ENCODE results near the gene GATD1. TPM values are rescaled to one million over a fixed set of nuclear protein-coding genes. Genes with fewer than 3 reads are reported as not detected.

The GATD1 gene
- total and polyA plus RNA-seq, 10 of the 15 experiments (the other 5 are each of a cell fraction or from before 2014, with no cell fraction given), result 1.2 to 92.6 (median 22.3) TPM

DNA sequence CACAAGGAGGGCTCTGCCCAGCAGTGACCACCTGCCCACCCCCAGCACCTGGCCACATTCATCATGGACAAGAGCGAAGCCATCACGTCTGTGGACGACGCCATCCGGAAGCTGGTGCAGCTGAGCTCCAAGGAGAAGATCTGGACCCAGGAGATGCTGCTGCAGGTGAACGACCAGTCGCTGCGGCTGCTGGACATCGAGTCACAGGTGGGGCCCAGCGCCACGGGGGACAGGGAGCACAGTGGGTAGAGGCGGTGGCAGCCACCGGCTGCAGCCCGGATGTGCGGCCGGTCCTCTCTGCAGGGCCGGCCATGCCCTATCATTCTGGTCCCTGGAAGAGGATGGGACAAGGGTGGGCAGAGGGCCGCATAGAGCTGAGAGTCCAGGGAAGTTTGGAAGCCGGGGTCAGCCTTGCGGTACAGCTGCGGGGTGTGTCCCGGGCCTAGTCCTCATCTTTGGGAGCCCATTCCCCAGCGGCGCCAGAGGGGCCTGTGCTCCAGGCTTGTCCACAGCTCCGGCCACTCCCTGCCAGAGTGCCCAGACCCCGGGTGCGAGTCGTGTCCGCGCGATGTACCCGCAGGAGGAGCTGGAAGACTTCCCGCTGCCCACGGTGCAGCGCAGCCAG is 57.2 kb downstream of the GATD1 start:
- RAD21 ChIA-PET (ENCODE audit: unreplicated experiment), result interaction anchor here (6.3 kb wide), 1 partner anchor 25 kb away, joined by 112 read pairs; the partner anchor contains the start of genes DEAF1 and TMEM80
- FAIRE-seq (no peak), ATAC-seq (no peak), DNase-seq (ENCODE audit: low read depth, low spot score) (no peak)
- SMC1A ChIA-PET (ENCODE audit: uncharacterized antibody, unreplicated experiment), result interaction anchor here (2.7 kb wide), 1 partner anchor 23 kb away, joined by 30 read pairs; the partner anchor contains the start of gene TMEM80
- no peak overlapping the region for H3K9ac ChIP-seq (ENCODE audit: control insufficient read depth, insufficient read depth, low read length)
- TF ChIP-seq, protein P1, sequence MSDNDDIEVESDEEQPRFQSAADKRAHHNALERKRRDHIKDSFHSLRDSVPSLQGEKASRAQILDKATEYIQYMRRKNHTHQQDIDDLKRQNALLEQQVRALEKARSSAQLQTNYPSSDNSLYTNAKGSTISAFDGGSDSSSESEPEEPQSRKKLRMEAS (IDR thresholded peaks at IDR 0.05; ENCODE audit: low read depth, low read length), result no peak
- 82% methylated on average over 35 of the region's 35 CpGs for WGBS (ENCODE audit: insufficient coverage, insufficient replicate concordance, low lambda C conversion rate, missing lambda C conversion rate)
- H3K36me3 ChIP-seq (ENCODE audit: control insufficient read depth in 2 of 2, insufficient read depth in 2 of 2, low read length in 1 of 2), result no peaks in the 10 kb centered on the region
- intact Hi-C loops (cut with micrococcal nuclease; ENCODE audit: unreplicated experiment), result loop anchor here (2.0 to 5.0 kb wide), 2 partner anchors 23 to 103 kb away; partner anchors contain the start of gene IRF7
- POLR2A ChIA-PET, result interaction anchor here (8.2 kb wide), 1 partner anchor 25 kb away, joined by 72 read pairs; the partner anchor contains the start of genes DEAF1 and TMEM80
- no peaks in the 10 kb centered on the region for H3K79me2 ChIP-seq (ENCODE audit: control insufficient read depth, insufficient read depth, low read length)
- H3K4me3 ChIP-seq, result no peak overlapping the region; the same call in 1 of the 2 replicates
- peaks cover 12% of the 10 kb centered on the region for H3K4me1 ChIP-seq (ENCODE audit: control insufficient read depth, insufficient read depth, low read length)
- no peak overlapping the region for H3K27ac ChIP-seq (ENCODE audit: control insufficient read depth, insufficient read depth)
- no TSS peak for BruUV-seq (replicated peaks)
- in situ Hi-C loops (cut with MboI), result loop anchor here (10.0 kb wide), 1 partner anchor 55 kb away; no protein-coding TSS in a partner anchor
- no peaks in the 10 kb centered on the region for H4K20me1 ChIP-seq (ENCODE audit: control insufficient read depth, insufficient read depth)
- H3K4me2 ChIP-seq (ENCODE audit: control insufficient read depth, insufficient read depth), result peak overlapping the region; percentile 74; the same call in 1 of the 2 replicates
- 0 out of 4 replicates have a peak, but pooled peaks cover 0 to 3% of the 10 kb centered on the region in 2 experiments for H3K27me3 ChIP-seq (replicated peaks in 1 of 2; ENCODE audit: control insufficient read depth in 2 of 2, insufficient read depth in 2 of 2, low read length in 1 of 2)
- CTCF ChIA-PET, result interaction anchor here (8.6 kb wide), 1 partner anchor 24 kb away, joined by 127 read pairs; the partner anchor contains the start of genes DEAF1 and TMEM80
- no peaks in the 10 kb centered on the region; the same call in 2 of the 3 replicates for H3K9me3 ChIP-seq (replicated peaks; ENCODE audit: control insufficient read depth, insufficient read depth, low read length)
- H2AFZ ChIP-seq (ENCODE audit: control insufficient read depth, low read depth, low read length), result peak overlapping the region; percentile 64

DNA sequence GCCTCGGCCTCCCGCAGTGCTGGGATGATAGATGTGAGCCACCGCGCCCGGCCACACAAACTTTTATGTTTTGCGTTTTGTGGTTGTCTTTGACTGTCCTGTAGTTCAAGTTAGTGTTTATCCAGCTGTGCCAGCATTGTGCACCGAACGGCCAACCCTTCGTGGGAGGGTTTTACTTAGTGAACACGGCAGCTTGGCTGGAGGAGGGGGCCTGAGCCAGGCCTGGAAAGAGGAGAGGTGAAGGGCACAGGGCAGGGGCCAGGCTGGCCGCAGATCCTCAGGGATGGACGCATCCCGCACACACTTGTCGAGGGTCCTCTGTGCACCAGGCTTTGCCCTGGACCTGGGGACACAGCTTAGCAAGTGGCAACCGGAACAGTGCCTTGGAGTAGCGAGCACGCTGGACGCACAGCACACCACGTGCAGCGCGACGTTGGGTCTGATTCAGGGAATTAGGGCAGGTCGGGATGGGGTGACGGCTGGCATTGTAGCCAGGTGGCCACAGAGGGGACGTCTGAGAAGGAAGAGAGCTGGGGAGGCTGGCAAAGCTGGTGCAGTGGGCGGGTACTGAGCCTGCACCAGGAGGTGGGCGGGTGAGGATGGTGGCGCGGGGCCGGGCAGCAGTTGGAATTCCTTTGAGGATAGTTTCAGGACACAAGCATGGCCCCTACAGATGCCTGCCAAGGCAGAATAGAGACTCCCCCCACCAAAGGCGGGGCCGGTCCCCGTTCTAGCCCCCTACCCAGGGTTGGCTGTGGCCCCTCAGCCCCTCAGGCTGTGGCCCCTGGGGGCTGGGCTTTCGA is 57.9 kb downstream of the GATD1 start:
- Histone ChIP-seq H3K36me3 (ENCODE audit: control insufficient read depth in 2 of 2, insufficient read depth in 2 of 2, low read length in 1 of 2) (no peaks in the 10 kb centered on the region), H4K20me1 (ENCODE audit: control insufficient read depth, insufficient read depth) (no peaks in the 10 kb centered on the region), H3K4me2 (ENCODE audit: control insufficient read depth, insufficient read depth) (no peak overlapping the region), H3K79me2 (ENCODE audit: control insufficient read depth, insufficient read depth, low read length) (no peaks in the 10 kb centered on the region), H3K4me1 (ENCODE audit: control insufficient read depth, insufficient read depth, low read length) (peaks cover 12% of the 10 kb centered on the region), H3K27ac (ENCODE audit: control insufficient read depth, insufficient read depth) (no peak overlapping the region), H2AFZ (ENCODE audit: control insufficient read depth, low read depth, low read length) (no peak overlapping the region), H3K4me3 (no peak overlapping the region), H3K9ac (ENCODE audit: control insufficient read depth, insufficient read depth, low read length) (no peak overlapping the region), H3K9me3 (replicated peaks; ENCODE audit: control insufficient read depth, insufficient read depth, low read length) (no peaks in the 10 kb centered on the region; the same call in 2 of the 3 replicates), H3K27me3 (replicated peaks in 1 of 2; ENCODE audit: control insufficient read depth in 2 of 2, insufficient read depth in 2 of 2, low read length in 1 of 2) (0 out of 4 replicates have a peak, but pooled peaks cover 0 to 3% of the 10 kb centered on the region in 2 experiments)
- SMC1A ChIA-PET (ENCODE audit: uncharacterized antibody, unreplicated experiment), result interaction anchor here (2.7 kb wide), 1 partner anchor 23 kb away, joined by 30 read pairs; the partner anchor contains the start of gene TMEM80
- DNase-seq (ENCODE audit: low read depth, low spot score), result no peak
- no peak for FAIRE-seq
- WGBS (ENCODE audit: insufficient coverage, insufficient replicate concordance, low lambda C conversion rate, missing lambda C conversion rate), result 80% methylated on average over 31 of the region's 34 CpGs
- BruUV-seq (replicated peaks), result no TSS peak
- intact Hi-C loops (cut with micrococcal nuclease; ENCODE audit: unreplicated experiment), result loop anchor here (2.0 to 5.0 kb wide), 2 partner anchors 23 to 102 kb away; partner anchors contain the start of gene IRF7
- in situ Hi-C loops (cut with MboI), result loop anchor here (10.0 kb wide), 1 partner anchor 55 kb away; no protein-coding TSS in a partner anchor
- ATAC-seq, result no peak
- POLR2A ChIA-PET, result interaction anchor here (8.2 kb wide), 1 partner anchor 24 kb away, joined by 72 read pairs; the partner anchor contains the start of genes DEAF1 and TMEM80
- RAD21 ChIA-PET (ENCODE audit: unreplicated experiment), result interaction anchor here (6.3 kb wide), 1 partner anchor 24 kb away, joined by 112 read pairs; the partner anchor contains the start of genes DEAF1 and TMEM80
- CTCF ChIA-PET, result no interaction called here
- TF ChIP-seq ZNF207 (IDR thresholded peaks at IDR 0.05; ENCODE audit: borderline replicate concordance) (no peak), FOS (IDR thresholded peaks at IDR 0.05; ENCODE audit: borderline replicate concordance, extremely low read depth, insufficient read length) (no peak), SMARCA5 (IDR thresholded peaks at IDR 0.05) (no peak), NR2C1 (IDR thresholded peaks at IDR 0.05) (no peak), EGR1 (IDR thresholded peaks at IDR 0.05; ENCODE audit: borderline replicate concordance in 1 of 2, low read depth in 2 of 2, low read length in 2 of 2) (no peak), JUNB (IDR thresholded peaks at IDR 0.05) (no peak), RELA (IDR thresholded peaks at IDR 0.05; ENCODE audit: borderline replicate concordance, partially characterized antibody) (no peak), ZSCAN29 (IDR thresholded peaks at IDR 0.05) (no peak)
- TF ChIP-seq, protein P2, sequence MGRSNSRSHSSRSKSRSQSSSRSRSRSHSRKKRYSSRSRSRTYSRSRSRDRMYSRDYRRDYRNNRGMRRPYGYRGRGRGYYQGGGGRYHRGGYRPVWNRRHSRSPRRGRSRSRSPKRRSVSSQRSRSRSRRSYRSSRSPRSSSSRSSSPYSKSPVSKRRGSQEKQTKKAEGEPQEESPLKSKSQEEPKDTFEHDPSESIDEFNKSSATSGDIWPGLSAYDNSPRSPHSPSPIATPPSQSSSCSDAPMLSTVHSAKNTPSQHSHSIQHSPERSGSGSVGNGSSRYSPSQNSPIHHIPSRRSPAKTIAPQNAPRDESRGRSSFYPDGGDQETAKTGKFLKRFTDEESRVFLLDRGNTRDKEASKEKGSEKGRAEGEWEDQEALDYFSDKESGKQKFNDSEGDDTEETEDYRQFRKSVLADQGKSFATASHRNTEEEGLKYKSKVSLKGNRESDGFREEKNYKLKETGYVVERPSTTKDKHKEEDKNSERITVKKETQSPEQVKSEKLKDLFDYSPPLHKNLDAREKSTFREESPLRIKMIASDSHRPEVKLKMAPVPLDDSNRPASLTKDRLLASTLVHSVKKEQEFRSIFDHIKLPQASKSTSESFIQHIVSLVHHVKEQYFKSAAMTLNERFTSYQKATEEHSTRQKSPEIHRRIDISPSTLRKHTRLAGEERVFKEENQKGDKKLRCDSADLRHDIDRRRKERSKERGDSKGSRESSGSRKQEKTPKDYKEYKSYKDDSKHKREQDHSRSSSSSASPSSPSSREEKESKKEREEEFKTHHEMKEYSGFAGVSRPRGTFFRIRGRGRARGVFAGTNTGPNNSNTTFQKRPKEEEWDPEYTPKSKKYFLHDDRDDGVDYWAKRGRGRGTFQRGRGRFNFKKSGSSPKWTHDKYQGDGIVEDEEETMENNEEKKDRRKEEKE (IDR thresholded peaks at IDR 0.05), result no peak

All from GM12878 (cell line).